ENCODE data around the gene KIAA1614.

Gene KIAA1614

GRCh38 chr1:180920193-180920592 is 7.5 kb downstream of the KIAA1614 start:
- DNase-seq (ENCODE audit: low read depth), result no peak
- no peak overlapping the region for H3K4me3 ChIP-seq (ENCODE audit: low read depth, low read length)
- TF ChIP-seq CTCF (IDR thresholded peaks at IDR 0.05; ENCODE audit: insufficient read depth, low read depth, low read length, missing control alignments), result no peak

- peak; percentile 58 for TF ChIP-seq CTCF (IDR thresholded peaks at IDR 0.05; ENCODE audit: insufficient read depth, low read depth, low read length, missing control alignments)
- DNase-seq (ENCODE audit: low read depth), result peak; percentile 37
- H3K4me3 ChIP-seq (ENCODE audit: low read depth, low read length), result no peak overlapping the region
These were observed 8.0 kb downstream of the KIAA1614 start for GRCh38 chr1:180920702-180921101.

GRCh38 chr1:180921386-180921785 is 8.7 kb downstream of the KIAA1614 start:
- no peak overlapping the region for H3K4me3 ChIP-seq (ENCODE audit: low read depth, low read length)
- DNase-seq (ENCODE audit: low read depth), result no peak
- no peak for TF ChIP-seq CTCF (IDR thresholded peaks at IDR 0.05; ENCODE audit: insufficient read depth, low read depth, low read length, missing control alignments)

- no peak overlapping the region for H3K4me3 ChIP-seq (ENCODE audit: low read depth, low read length)
- TF ChIP-seq CTCF (IDR thresholded peaks at IDR 0.05; ENCODE audit: insufficient read depth, low read depth, low read length, missing control alignments), result no peak
These were observed 9.4 kb downstream of the KIAA1614 start for GRCh38 chr1:180921891-180922630.

GRCh38 chr1:180922631-180923015 is 9.9 kb downstream of the KIAA1614 start:
- no peak for TF ChIP-seq CTCF (IDR thresholded peaks at IDR 0.05; ENCODE audit: insufficient read depth, low read depth, low read length, missing control alignments)
- DNase-seq (ENCODE audit: low read depth), result no peak
- H3K4me3 ChIP-seq (ENCODE audit: low read depth, low read length), result no peak overlapping the region

More at GRCh38 chr1:180921891-180922630, 9.4 kb downstream of the KIAA1614 start:
- peak; percentile 16 for DNase-seq (ENCODE audit: low read depth)

- no peak for TF ChIP-seq CTCF (IDR thresholded peaks at IDR 0.05; ENCODE audit: insufficient read depth, low read depth, low read length, missing control alignments)
- no peak for DNase-seq (ENCODE audit: low read depth)
- H3K4me3 ChIP-seq (ENCODE audit: low read depth, low read length), result no peak overlapping the region
These were observed 10.5 kb downstream of the KIAA1614 start for GRCh38 chr1:180923021-180923841.

Measured in GM12865 (cell line).